Spleen (tissue), 11 donors: Measurements from ENCODE around the gene FBXO38. TPM values are rescaled to one million over a fixed set of nuclear protein-coding genes. Genes with fewer than 3 reads are reported as not detected.

ENCODE experiments used
- DNase-seq: peaks from one replicate; pipeline ENCODE4 v3.0.0-alpha.2; 2020
- H3K27ac ChIP-seq, 8 donors: fragments of 200-600 bp; sonication (generic) in 7 of 8; 1 replicate in 4 of 8; 2 replicates in 4 of 8; pipeline versions ENCODE4 v1.5.0 to v1.8.0; 2016 to 2021; ENCODE audit warnings: inconsistent platforms in 4 of 8, mild to moderate bottlenecking in 4 of 8, moderate library complexity in 1 of 8
- H3K27me3 ChIP-seq, 7 donors: fragments of 200-600 bp; sonication (generic) in 6 of 7; replicated peaks in 1 of 7; 1 replicate in 4 of 7; 2 replicates in 3 of 7; pipeline versions ENCODE4 v1.5.0 to v1.8.0; 2016 to 2021; ENCODE audit warnings: inconsistent platforms in 3 of 7, mild to moderate bottlenecking in 1 of 7
- H3K36me3 ChIP-seq, 6 donors: fragments of 200-600 bp; sonication (generic) in 5 of 6; 1 replicate in 4 of 6; 2 replicates in 2 of 6; pipeline versions ENCODE4 v1.5.0 to v1.8.0; 2016 to 2021; ENCODE audit warnings: inconsistent platforms in 2 of 6
- H3K4me1 ChIP-seq, 6 donors: fragments of 200-600 bp; sonication (generic) in 5 of 6; 1 replicate in 3 of 6; 2 replicates in 3 of 6; pipeline versions ENCODE4 v1.5.0 to v1.8.0; 2016 to 2021; ENCODE audit warnings: inconsistent platforms in 3 of 6
- H3K4me3 ChIP-seq, 8 donors: fragments of 200-600 bp; sonication (generic) in 7 of 8; 1 replicate in 4 of 8; 2 replicates in 4 of 8; pipeline versions ENCODE4 v1.5.0 to v1.8.0; 2016 to 2021; ENCODE audit warnings: inconsistent platforms in 4 of 8, mild to moderate bottlenecking in 4 of 8, moderate library complexity in 2 of 8
- H3K9me3 ChIP-seq, 8 donors: fragments of 200-600 bp; sonication (generic) in 7 of 8; 1 replicate in 4 of 8; 2 replicates in 4 of 8; pipeline versions ENCODE4 v1.5.0 to v1.8.0; 2016 to 2021; ENCODE audit warnings: inconsistent platforms in 4 of 8
- POLR2A ChIP-seq, 3 donors: fragments of 450-650 bp; IDR thresholded peaks; one replicate each; pipeline ENCODE4 v1.5.1; 2017; ENCODE audit warnings: antibody characterized with exemption in 3 of 3, mild to moderate bottlenecking in 1 of 3
- POLR2AphosphoS5 ChIP-seq, 3 donors: sonication (generic); formaldehyde crosslinking; IDR thresholded peaks; one replicate each; pipeline ENCODE4 v1.5.1; 2017; ENCODE audit warnings: antibody characterized with exemption in 3 of 3
- WGBS, 5 donors: extraction: QIAGEN DNeasy Blood & Tissue Kit in 3 of 5; methylation state at CpG; one replicate each; pipeline versions ENCODE4 v1.1.5 to v1.1.7; 2013 to 2018; 5-methylcytosine and 5-hydroxymethylcytosine counted together
- intact Hi-C: fragments of 100-400 bp; cut with DNase I; formaldehyde crosslinking; loops from one replicate; pipeline ENCODE4 v1.15.0; 2023; ENCODE audit warnings: low total_unique reads
- polyA plus RNA-seq, 3 donors: library from polyadenylated mRNA; stranded (reverse); fragments of 200-250 nt; gene quantifications; one replicate each; pipeline ENCODE4 v1.2.1, GENCODE V29; 2013
- total RNA-seq, 7 donors: library from RNA; depleted of rRNA in 3 of 7; stranded (reverse); fragments of >200 nt in 3 of 7; fragmentation: NEBNext Ultra II Directional in 4 of 7; extraction: Animal tissue kit (Norgen Biotek cat#: 25700) in 4 of 7; gene quantifications; one replicate each; pipeline versions ENCODE4 v1.1.0 to v1.2.1, GENCODE V29; 2016 to 2021
- TF ChIP-seq, protein P1 (sequence below), 11 experiments: fragments of 200-600 bp in 7 of 11; fragments of 450-650 bp in 4 of 11; sonication (generic) in 4 of 11; IDR thresholded peaks in 8 of 11; conservative IDR thresholded peaks in 3 of 11; 1 replicate in 7 of 11; 2 replicates in 4 of 11; pipeline versions ENCODE4 v1.4.0 to v1.8.0; 2016 to 2021; ENCODE audit warnings: antibody characterized with exemption in 11 of 11, inconsistent platforms in 4 of 11, mild to moderate bottlenecking in 1 of 11
- donor health status: healthy with polysubstance abuse.
- donor health status: DM: no; HTN: no; CAD: no; lungs with moderate emphysema.
- donor health status: DM: no; HTN: no; CAD: no.
- donor health status: Bipolar disorder and iron deficiency.
- donor health status: healthy.
- donor health status: DM: no; HTN: no; CAD: no.
- donor health status: DM: yes; HTN: yes; CAD: no.

FBXO38 gene
- total and polyA plus RNA-seq, 10 donors, result 14.3 to 119 (median 66.3) TPM

DNA sequence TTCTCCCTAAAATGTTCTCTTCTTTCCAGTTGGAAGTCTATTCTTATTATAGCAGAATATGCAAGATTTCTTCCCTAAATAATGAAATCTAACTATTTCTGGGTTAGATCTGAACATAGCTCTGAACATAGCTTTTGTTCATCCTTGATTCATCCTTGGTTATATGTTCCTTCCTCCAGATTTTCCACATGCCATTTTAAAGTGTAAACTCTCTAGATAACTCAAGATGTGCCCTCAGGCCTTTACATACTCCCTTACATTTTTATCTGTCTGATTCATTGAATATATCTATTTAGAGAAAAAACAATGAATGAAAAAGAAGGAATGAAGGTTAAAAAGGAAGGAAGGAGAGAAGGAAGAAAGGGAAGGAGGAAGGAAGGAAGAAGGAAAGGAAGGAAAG lies 100.9 kb downstream of the FBXO38 start:
- Histone ChIP-seq H3K27me3 (peaks cover 0 to 35% (median 0%) of the 10 kb centered on the region in 7 donors), H3K4me3 (no peak overlapping the region), H3K36me3 (no peaks in the 10 kb centered on the region), H3K27ac (no peak overlapping the region), H3K4me1 (peaks cover 0 to 7% (median 3%) of the 10 kb centered on the region in 6 donors), H3K9me3 (no peaks in the 10 kb centered on the region)
- no peak for DNase-seq
- intact Hi-C loops, result no loop called here
- TF ChIP-seq, protein P1, sequence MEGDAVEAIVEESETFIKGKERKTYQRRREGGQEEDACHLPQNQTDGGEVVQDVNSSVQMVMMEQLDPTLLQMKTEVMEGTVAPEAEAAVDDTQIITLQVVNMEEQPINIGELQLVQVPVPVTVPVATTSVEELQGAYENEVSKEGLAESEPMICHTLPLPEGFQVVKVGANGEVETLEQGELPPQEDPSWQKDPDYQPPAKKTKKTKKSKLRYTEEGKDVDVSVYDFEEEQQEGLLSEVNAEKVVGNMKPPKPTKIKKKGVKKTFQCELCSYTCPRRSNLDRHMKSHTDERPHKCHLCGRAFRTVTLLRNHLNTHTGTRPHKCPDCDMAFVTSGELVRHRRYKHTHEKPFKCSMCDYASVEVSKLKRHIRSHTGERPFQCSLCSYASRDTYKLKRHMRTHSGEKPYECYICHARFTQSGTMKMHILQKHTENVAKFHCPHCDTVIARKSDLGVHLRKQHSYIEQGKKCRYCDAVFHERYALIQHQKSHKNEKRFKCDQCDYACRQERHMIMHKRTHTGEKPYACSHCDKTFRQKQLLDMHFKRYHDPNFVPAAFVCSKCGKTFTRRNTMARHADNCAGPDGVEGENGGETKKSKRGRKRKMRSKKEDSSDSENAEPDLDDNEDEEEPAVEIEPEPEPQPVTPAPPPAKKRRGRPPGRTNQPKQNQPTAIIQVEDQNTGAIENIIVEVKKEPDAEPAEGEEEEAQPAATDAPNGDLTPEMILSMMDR (IDR thresholded peaks at IDR 0.05 in 8 of 11, conservative IDR thresholded peaks at IDR 0.05 in 3 of 11), result no peak
- TF ChIP-seq POLR2AphosphoS5 (IDR thresholded peaks at IDR 0.05) (no peak), POLR2A (IDR thresholded peaks at IDR 0.05) (no peak)

DNA sequence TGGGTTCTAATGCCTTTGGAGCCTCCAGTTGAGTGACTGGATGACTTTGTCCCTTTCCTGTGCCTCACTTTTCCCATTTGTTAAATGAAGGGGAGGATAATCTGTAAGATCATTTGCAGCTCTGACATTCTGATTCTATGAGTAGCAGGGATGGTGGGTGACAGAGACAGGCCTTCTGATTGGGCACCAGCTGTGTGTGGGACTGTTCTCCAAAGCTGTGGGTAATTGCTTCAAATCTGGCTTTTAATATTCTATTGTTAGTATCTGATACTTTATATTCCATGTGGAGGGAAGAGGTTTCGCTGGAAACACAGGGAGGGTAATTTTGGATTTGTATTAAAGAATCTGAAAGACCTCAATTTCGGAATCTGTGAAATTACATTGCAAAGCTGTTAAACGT lies 102.7 kb downstream of the FBXO38 start:
- Histone ChIP-seq H3K4me3 (no peak overlapping the region), H3K27me3 (peaks cover 0 to 27% (median 0%) of the 10 kb centered on the region in 7 donors), H3K4me1 (peaks cover 0 to 7% (median 3%) of the 10 kb centered on the region in 6 donors), H3K27ac (no peak overlapping the region), H3K36me3 (no peaks in the 10 kb centered on the region), H3K9me3 (no peaks in the 10 kb centered on the region)
- WGBS, 5 donors, result 74 to 90% (median 81%) methylated on average over 3 of the region's 3 CpGs
- DNase-seq, result no peak
- intact Hi-C loops, result no loop called here
- TF ChIP-seq POLR2AphosphoS5 (IDR thresholded peaks at IDR 0.05) (no peak), POLR2A (IDR thresholded peaks at IDR 0.05) (no peak)
- TF ChIP-seq, protein P1 (IDR thresholded peaks at IDR 0.05 in 8 of 11, conservative IDR thresholded peaks at IDR 0.05 in 3 of 11), result no peak

DNA sequence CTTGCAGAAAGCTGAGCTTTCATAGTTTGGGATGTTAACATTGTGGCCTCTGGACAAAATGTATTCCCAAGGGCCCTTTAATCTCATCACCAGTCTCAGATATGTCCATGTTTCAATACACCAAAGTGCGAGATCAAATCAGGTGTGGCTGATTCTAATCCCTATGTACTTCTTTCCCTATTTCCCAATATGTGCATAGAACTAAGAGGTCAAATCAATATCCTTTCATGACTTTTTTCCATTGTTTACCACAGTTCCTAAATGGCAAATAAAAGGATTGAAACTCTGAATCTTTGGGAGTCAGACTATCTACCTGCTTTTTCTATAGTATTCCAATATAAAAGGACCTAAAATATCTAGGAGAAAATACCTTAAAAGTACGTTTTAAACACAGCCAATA lies 105.0 kb downstream of the FBXO38 start:
- TF ChIP-seq POLR2AphosphoS5 (IDR thresholded peaks at IDR 0.05) (no peak), POLR2A (IDR thresholded peaks at IDR 0.05) (no peak)
- TF ChIP-seq, protein P1 (IDR thresholded peaks at IDR 0.05 in 8 of 11, conservative IDR thresholded peaks at IDR 0.05 in 3 of 11), result no peak
- 60 to 80% (median 76%) methylated on average over 2 of the region's 2 CpGs for WGBS, 5 donors
- Histone ChIP-seq H3K9me3 (no peaks in the 10 kb centered on the region), H3K27me3 (peaks cover 0 to 12% (median 0%) of the 10 kb centered on the region in 7 donors), H3K27ac (no peak overlapping the region), H3K4me1 (no peaks in the 10 kb centered on the region), H3K4me3 (no peak overlapping the region), H3K36me3 (no peaks in the 10 kb centered on the region)
- DNase-seq, result no peak
- intact Hi-C loops, result no loop called here

DNA sequence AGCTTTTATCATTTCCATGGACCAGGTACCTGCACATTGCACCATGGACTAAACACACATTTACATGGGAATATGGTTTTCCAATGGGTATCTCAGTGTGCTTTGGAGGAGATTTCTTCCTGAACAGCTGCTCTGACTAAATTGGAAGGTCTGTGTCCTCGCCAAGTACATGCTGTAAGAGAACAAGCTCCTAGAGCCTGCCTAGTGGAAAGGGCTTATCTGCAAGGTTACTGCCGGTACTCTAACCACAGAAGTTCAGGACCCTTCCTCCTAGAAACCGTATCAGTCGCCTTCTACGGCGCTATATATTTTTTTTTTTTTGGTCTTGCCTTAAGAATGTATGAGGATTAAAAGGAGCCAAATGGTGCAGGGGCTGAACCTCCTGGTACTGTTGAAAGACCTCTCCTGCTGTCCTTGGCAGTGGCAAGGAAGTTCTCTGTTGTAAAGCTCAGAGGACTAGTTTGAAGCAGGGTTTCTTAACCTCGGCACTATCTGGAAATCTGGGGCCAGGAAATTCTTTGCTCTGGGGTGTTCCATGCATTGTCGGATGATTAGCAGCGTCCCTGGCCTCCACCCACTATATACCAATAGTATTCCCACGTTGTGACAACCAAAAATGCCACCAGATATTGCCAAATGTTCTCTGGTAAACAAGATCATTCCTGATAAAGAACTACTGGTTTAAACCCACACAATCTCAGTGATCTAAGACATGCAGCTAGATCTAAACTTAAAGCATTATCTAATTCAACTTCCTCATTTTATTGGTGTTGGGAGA lies 107.4 kb downstream of the FBXO38 start:
- intact Hi-C loops, result no loop called here
- Histone ChIP-seq H3K27me3 (peaks cover 0 to 20% (median 0%) of the 10 kb centered on the region in 7 donors), H3K27ac (no peak overlapping the region), H3K36me3 (no peaks in the 10 kb centered on the region), H3K4me1 (no peaks in the 10 kb centered on the region), H3K4me3 (no peak overlapping the region), H3K9me3 (no peaks in the 10 kb centered on the region)
- DNase-seq, result no peak
- TF ChIP-seq POLR2A (IDR thresholded peaks at IDR 0.05) (no peak), POLR2AphosphoS5 (IDR thresholded peaks at IDR 0.05) (no peak)
- TF ChIP-seq, protein P1 (IDR thresholded peaks at IDR 0.05 in 8 of 11, conservative IDR thresholded peaks at IDR 0.05 in 3 of 11), result no peak
- 22 to 51% (median 35%) methylated on average over 10 of the region's 10 CpGs for WGBS, 5 donors
